GM12878 (cell line): Measurements from ENCODE around the gene EBPL. TPM values are rescaled to one million over a fixed set of nuclear protein-coding genes. Genes with fewer than 3 reads are reported as not detected.

Experiments used
- ATAC-seq: fragments of 200-7000 bp; cut with Tn5 transposase; 3 replicates; pipeline ENCODE4 v1.9.1; 2020; ENCODE audit warnings: mild to moderate bottlenecking, moderate library complexity
- BruUV-seq: library from RNA; stranded (reverse); fragments of 400-500 nt; replicated peaks from 2 replicates; lab custom pipeline; 2021; lab: Mats Ljungman, UMichigan
- CTCF ChIA-PET: fragments of 300-600 bp; sonication (Branson Sonifier 250); formaldehyde crosslinking; extraction: SDS; loops from one replicate; lab custom pipeline; 2021; ENCODE audit warnings: inconsistent platforms; lab: Yijun Ruan, JAX
- POLR2A ChIA-PET: fragments of 350-600 bp; formaldehyde crosslinking; extraction: SDS; loops from one replicate; lab custom pipeline; 2021; ENCODE audit warnings: inconsistent platforms; lab: Charles Lee
- RAD21 ChIA-PET: fragments of 300-600 bp; sonication (Branson Sonifier 250); formaldehyde crosslinking; loops from one replicate; lab custom pipeline; 2023; ENCODE audit warnings: antibody characterized with exemption; ENCODE audit not compliant: unreplicated experiment; lab: Charles Lee
- SMC1A ChIA-PET: fragments of 300-600 bp; sonication (Branson Sonifier 250); formaldehyde crosslinking; loops from one replicate; lab custom pipeline; 2023; ENCODE audit not compliant: unreplicated experiment, uncharacterized antibody; lab: Charles Lee
- DNase-seq: peaks from one replicate; pipeline ENCODE4 v3.0.0-alpha.2; 2011; ENCODE audit warnings: low read depth, low spot score
- FAIRE-seq: peaks from 3 replicates; lab custom pipeline; 2011; peaks lifted over from hg19 to GRCh38; lab: Jason Lieb, UNC
- H2AFZ ChIP-seq: 2 replicates; pipeline ENCODE4 v1.6.0; 2011; ENCODE audit warnings: low read depth, low read length, control low read depth; ENCODE audit not compliant: control insufficient read depth
- H3K27ac ChIP-seq: 2 replicates; pipeline ENCODE4 v1.5.1; 2011; ENCODE audit warnings: control low read depth; ENCODE audit not compliant: control insufficient read depth, insufficient read depth
- H3K27me3 ChIP-seq, 2 experiments: replicated peaks in 1 of 2; 2 replicates each; pipeline versions ENCODE4 v1.6.0 to v1.6.1; 2011; ENCODE audit warnings: low read length in 1 of 2; ENCODE audit not compliant: control insufficient read depth in 2 of 2, insufficient read depth in 2 of 2
- H3K36me3 ChIP-seq, 2 experiments: 2 replicates each; pipeline ENCODE4 v1.5.1; 2011; ENCODE audit warnings: low read length in 1 of 2; ENCODE audit not compliant: control insufficient read depth in 2 of 2, insufficient read depth in 2 of 2
- H3K4me1 ChIP-seq: 2 replicates; pipeline ENCODE4 v1.6.1; 2011; ENCODE audit warnings: mild to moderate bottlenecking, low read length, moderate library complexity, mixed read lengths; ENCODE audit not compliant: control insufficient read depth, insufficient read depth
- H3K4me2 ChIP-seq: 2 replicates; pipeline ENCODE4 v1.6.0; 2011; ENCODE audit warnings: control low read depth; ENCODE audit not compliant: control insufficient read depth, insufficient read depth
- H3K4me3 ChIP-seq: fragments of 200-600 bp; sonication (generic); 2 replicates; pipeline ENCODE4 v1.5.1; 2016
- H3K79me2 ChIP-seq: 2 replicates; pipeline ENCODE4 v1.6.0; 2011; ENCODE audit warnings: low read length; ENCODE audit not compliant: control insufficient read depth, insufficient read depth
- H3K9ac ChIP-seq: 2 replicates; pipeline ENCODE4 v1.8.0; 2011; ENCODE audit warnings: low read length, control low read depth, mixed read lengths; ENCODE audit not compliant: control insufficient read depth, insufficient read depth
- H3K9me3 ChIP-seq: replicated peaks from 3 replicates; pipeline ENCODE4 v1.5.1; 2011; ENCODE audit warnings: mild to moderate bottlenecking, low read length; ENCODE audit not compliant: control insufficient read depth, insufficient read depth
- H4K20me1 ChIP-seq: 2 replicates; pipeline ENCODE4 v1.6.0; 2011; ENCODE audit not compliant: control insufficient read depth, insufficient read depth
- FOXK2 ChIP-seq: fragments of 450-650 bp; IDR thresholded peaks from 2 replicates; pipeline ENCODE4 v1.6.1; 2017; ENCODE audit warnings: mild to moderate bottlenecking, moderate library complexity
- HCFC1 ChIP-seq: fragments of 150-350 bp; IDR thresholded peaks from 2 replicates; pipeline ENCODE4 v1.6.1; 2014; ENCODE audit warnings: low read length
- MYB ChIP-seq: fragments of 150-350 bp; IDR thresholded peaks from 2 replicates; pipeline ENCODE4 v1.6.1; 2014; ENCODE audit warnings: mild to moderate bottlenecking, low read depth, low read length, borderline replicate concordance
- SIX5 ChIP-seq: IDR thresholded peaks from 2 replicates; pipeline ENCODE4 v1.6.1; 2011; ENCODE audit warnings: mild to moderate bottlenecking, low read depth, low read length, moderate library complexity; ENCODE audit not compliant: severe bottlenecking
- SMARCA5 ChIP-seq: fragments of 450-650 bp; IDR thresholded peaks from 2 replicates; pipeline ENCODE4 v1.6.1; 2017; ENCODE audit warnings: mild to moderate bottlenecking
- SRF ChIP-seq, 2 experiments: IDR thresholded peaks; 2 replicates each; pipeline ENCODE4 v1.6.1; 2011; ENCODE audit warnings: low read depth in 2 of 2, low read length in 2 of 2, mild to moderate bottlenecking in 1 of 2, moderate library complexity in 1 of 2
- TAF1 ChIP-seq: IDR thresholded peaks from 2 replicates; pipeline ENCODE4 v1.6.1; 2011; ENCODE audit warnings: mild to moderate bottlenecking, low read depth, low read length, borderline replicate concordance
- WGBS: methylation state at CpG from one replicate; pipeline ENCODE4 v1.1.6; 2016; ENCODE audit warnings: low lambda C conversion rate; ENCODE audit not compliant: insufficient replicate concordance, insufficient coverage; ENCODE audit errors: missing lambda C conversion rate; 5-methylcytosine and 5-hydroxymethylcytosine counted together
- in situ Hi-C: fragments of 300-500 bp; cut with MboI; formaldehyde crosslinking; loops from 9 replicates; pipeline ENCODE4 v1.14.3; 2018; ENCODE audit warnings: mixed read lengths
- intact Hi-C: fragments of 100-400 bp; cut with micrococcal nuclease; formaldehyde crosslinking; loops from one replicate; pipeline ENCODE4 v1.14.2; 2022; ENCODE audit not compliant: unreplicated experiment
- polyA plus RNA-seq, 11 experiments: library from polyadenylated mRNA; depleted of rRNA in 4 of 11; unstranded in 6 of 11; stranded (reverse) in 5 of 11; fragments of >200 nt; fragmentation: Nextera tagmentation in 4 of 11; fragmentation: Illumina TruSeq in 1 of 11; extraction: Ambion mirVana in 4 of 11; extraction: Trizol in 1 of 11; gene quantifications; 1 replicate in 1 of 11; 2 replicates in 10 of 11; pipeline versions ENCODE4 v1.2.1 to v1.2.3, GENCODE V29; 2011 to 2016; ENCODE audit warnings: inconsistent platforms in 2 of 11, missing spikeins in 2 of 11, low read depth in 1 of 11
- total RNA-seq, 4 experiments: library from RNA; depleted of rRNA in 3 of 4; stranded (reverse); fragments of >200 nt in 3 of 4; fragmentation: Illumina TruSeq in 1 of 4; extraction: Trizol in 1 of 4; gene quantifications; 2 replicates each; pipeline versions ENCODE4 v1.2.1 to v1.2.3, GENCODE V29; 2013 to 2021
- TF ChIP-seq, protein P1 (sequence below): fragments of 450-650 bp; IDR thresholded peaks from 2 replicates; pipeline ENCODE4 v1.6.1; 2017; ENCODE audit warnings: low read depth, mild to moderate bottlenecking, moderate library complexity
- TF ChIP-seq, protein P2 (sequence below): fragments of 450-650 bp; IDR thresholded peaks from 2 replicates; pipeline ENCODE4 v1.6.1; 2016; ENCODE audit warnings: mild to moderate bottlenecking
- TF ChIP-seq, protein P3 (sequence below): IDR thresholded peaks from 2 replicates; pipeline ENCODE4 v1.6.1; 2011; ENCODE audit warnings: borderline replicate concordance, low read depth, mild to moderate bottlenecking, moderate library complexity, mixed read lengths, low read length; ENCODE audit not compliant: insufficient read depth; ENCODE audit errors: extremely low read length
- TF ChIP-seq, protein P4 (sequence below): fragments of 450-650 bp; formaldehyde crosslinking; IDR thresholded peaks from 2 replicates; pipeline ENCODE4 v1.4.0; 2022; ENCODE audit warnings: mild to moderate bottlenecking, moderate library complexity

Gene EBPL
- total and polyA plus RNA-seq, 10 of the 15 experiments (the other 5 are each of a cell fraction or from before 2014, with no cell fraction given), result 6.2 to 72.8 (median 43.5) TPM

DNA sequence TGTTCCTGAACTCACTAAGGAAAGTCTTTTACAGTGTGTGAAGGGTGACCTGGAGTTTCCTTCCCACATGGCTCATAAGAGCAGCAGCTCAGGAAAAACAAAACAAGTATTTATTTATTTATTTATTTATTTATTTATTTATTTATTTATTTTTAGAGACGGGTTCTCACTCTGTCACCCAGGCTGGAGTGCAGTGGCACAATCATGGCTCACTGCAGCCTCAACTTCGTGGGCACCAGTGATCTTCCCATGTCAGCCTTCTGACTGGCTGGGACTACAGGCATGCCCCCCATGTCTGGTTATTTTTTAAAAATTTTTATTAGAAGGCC lies 52.6 kb downstream of the EBPL start (continued):
- TF ChIP-seq, protein P1, sequence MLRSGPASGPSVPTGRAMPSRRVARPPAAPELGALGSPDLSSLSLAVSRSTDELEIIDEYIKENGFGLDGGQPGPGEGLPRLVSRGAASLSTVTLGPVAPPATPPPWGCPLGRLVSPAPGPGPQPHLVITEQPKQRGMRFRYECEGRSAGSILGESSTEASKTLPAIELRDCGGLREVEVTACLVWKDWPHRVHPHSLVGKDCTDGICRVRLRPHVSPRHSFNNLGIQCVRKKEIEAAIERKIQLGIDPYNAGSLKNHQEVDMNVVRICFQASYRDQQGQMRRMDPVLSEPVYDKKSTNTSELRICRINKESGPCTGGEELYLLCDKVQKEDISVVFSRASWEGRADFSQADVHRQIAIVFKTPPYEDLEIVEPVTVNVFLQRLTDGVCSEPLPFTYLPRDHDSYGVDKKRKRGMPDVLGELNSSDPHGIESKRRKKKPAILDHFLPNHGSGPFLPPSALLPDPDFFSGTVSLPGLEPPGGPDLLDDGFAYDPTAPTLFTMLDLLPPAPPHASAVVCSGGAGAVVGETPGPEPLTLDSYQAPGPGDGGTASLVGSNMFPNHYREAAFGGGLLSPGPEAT, result no peak
- no peak for TF ChIP-seq SMARCA5
- TF ChIP-seq TAF1, result no peak
- no peak for TF ChIP-seq SIX5
- no peak for TF ChIP-seq HCFC1
- no peak for TF ChIP-seq MYB

DNA sequence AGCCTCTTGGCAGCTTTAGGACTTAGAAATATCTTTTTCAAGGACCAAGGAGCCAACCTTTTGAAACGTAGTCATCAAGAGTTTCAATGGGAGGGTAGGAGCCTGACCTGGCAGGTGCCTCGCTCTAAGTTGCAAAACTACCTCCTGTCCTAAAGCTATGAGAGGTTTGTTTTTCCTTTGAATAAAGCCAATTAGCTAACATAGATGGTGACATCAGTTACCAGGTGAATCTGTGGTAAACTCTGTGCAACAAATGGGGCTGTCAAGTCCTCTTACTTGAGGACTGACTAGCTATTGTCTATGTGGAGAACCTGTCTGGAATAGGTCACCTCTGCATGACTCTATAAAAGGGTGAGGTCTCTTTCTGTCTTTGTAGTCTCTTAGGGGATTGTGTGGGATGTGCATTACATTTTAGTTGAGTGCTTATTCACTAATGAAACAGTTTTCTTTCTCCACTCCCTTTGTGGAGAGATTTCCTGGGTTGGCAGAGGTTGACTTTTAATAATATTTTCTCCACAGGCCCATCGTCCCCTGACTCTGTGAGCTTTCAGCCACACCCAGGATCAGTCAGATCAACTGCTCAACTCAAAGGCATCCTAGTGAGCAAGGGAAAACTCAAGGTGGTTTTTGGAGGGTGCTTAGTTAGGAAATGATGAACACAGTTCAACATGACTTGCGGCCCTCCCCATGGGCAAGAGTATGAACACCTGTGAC lies 53.1 kb downstream of the EBPL start:
- Histone ChIP-seq H2AFZ (no peak overlapping the region), H3K4me2 (no peak overlapping the region), H3K4me3 (no peak overlapping the region), H3K9me3 (no peaks in the 10 kb centered on the region), H3K27me3 (no peaks in the 10 kb centered on the region), H3K36me3 (no peaks in the 10 kb centered on the region), H3K9ac (no peak overlapping the region), H3K27ac (no peak overlapping the region), H3K4me1 (peaks cover 6% of the 10 kb centered on the region; the same call in 1 of the 2 replicates), H4K20me1 (no peaks in the 10 kb centered on the region), H3K79me2 (no peaks in the 10 kb centered on the region)
- TF ChIP-seq SMARCA5 (no peak), FOXK2 (no peak), SRF (IDR thresholded peaks at IDR 0.05; ENCODE audit: low read depth in 2 of 2, low read length in 2 of 2) (no peak)
- TF ChIP-seq, protein P2, sequence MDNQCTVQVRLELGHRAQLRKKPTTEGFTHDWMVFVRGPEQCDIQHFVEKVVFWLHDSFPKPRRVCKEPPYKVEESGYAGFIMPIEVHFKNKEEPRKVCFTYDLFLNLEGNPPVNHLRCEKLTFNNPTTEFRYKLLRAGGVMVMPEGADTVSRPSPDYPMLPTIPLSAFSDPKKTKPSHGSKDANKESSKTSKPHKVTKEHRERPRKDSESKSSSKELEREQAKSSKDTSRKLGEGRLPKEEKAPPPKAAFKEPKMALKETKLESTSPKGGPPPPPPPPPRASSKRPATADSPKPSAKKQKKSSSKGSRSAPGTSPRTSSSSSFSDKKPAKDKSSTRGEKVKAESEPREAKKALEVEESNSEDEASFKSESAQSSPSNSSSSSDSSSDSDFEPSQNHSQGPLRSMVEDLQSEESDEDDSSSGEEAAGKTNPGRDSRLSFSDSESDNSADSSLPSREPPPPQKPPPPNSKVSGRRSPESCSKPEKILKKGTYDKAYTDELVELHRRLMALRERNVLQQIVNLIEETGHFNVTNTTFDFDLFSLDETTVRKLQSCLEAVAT, result no peak
- TF ChIP-seq, protein P3, sequence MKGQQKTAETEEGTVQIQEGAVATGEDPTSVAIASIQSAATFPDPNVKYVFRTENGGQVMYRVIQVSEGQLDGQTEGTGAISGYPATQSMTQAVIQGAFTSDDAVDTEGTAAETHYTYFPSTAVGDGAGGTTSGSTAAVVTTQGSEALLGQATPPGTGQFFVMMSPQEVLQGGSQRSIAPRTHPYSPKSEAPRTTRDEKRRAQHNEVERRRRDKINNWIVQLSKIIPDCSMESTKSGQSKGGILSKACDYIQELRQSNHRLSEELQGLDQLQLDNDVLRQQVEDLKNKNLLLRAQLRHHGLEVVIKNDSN, result no peak
- TF ChIP-seq, protein P4, sequence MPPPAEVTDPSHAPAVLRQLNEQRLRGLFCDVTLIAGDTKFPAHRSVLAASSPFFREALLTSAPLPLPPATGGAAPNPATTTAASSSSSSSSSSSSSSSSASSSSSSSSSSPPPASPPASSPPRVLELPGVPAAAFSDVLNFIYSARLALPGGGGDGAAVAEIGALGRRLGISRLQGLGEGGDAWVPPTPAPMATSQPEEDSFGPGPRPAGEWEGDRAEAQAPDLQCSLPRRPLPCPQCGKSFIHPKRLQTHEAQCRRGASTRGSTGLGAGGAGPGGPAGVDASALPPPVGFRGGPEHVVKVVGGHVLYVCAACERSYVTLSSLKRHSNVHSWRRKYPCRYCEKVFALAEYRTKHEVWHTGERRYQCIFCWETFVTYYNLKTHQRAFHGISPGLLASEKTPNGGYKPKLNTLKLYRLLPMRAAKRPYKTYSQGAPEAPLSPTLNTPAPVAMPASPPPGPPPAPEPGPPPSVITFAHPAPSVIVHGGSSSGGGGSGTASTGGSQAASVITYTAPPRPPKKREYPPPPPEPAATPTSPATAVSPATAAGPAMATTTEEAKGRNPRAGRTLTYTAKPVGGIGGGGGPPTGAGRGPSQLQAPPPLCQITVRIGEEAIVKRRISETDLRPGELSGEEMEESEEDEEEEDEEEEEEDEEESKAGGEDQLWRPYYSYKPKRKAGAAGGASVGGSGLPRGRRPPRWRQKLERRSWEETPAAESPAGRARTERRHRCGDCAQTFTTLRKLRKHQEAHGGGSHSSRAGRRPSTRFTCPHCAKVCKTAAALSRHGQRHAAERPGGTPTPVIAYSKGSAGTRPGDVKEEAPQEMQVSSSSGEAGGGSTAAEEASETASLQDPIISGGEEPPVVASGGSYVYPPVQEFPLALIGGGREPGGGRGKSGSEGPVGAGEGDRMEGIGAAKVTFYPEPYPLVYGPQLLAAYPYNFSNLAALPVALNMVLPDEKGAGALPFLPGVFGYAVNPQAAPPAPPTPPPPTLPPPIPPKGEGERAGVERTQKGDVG (CRISPR knock-in tag), result no peak
- no peak for DNase-seq
- intact Hi-C loops (no loop called here), in situ Hi-C loops (no loop called here)
- ChIA-PET SMC1A (interaction anchor here (1.1 to 1.3 kb wide), 2 partner anchors 100 to 108 kb away, joined by 3 read pairs; no protein-coding TSS in a partner anchor), CTCF (interaction anchor here (1.3 kb wide), 1 partner anchor 9 kb away, joined by 3 read pairs; no protein-coding TSS in a partner anchor), POLR2A (no interaction called here), RAD21 (no interaction called here)
- no TSS peak for BruUV-seq
- no peak for ATAC-seq
- FAIRE-seq, result no peak
- WGBS, result 88% methylated on average over 4 of the region's 4 CpGs
